Retinal pigment epithelial cell (primary cell): ENCODE measurements around the gene ACAD8.
"Not testable (repeated sequence)": the region's sequence is repeated elsewhere in the genome, so short reads cannot be mapped to it uniquely, and the experiment has no call there.

Experiments used
- DNase-seq: peaks from one replicate; pipeline ENCODE4 v3.0.0-alpha.2; 2010; ENCODE audit warnings: low read depth
- H3K4me3 ChIP-seq: 2 replicates; pipeline ENCODE4 v1.5.1; 2011; ENCODE audit warnings: mild to moderate bottlenecking, low read length, control low read depth, moderate library complexity
- CTCF ChIP-seq: conservative IDR thresholded peaks from 2 replicates; pipeline ENCODE4 v1.5.1; 2011; ENCODE audit warnings: low read depth, low read length, control low read depth, inconsistent platforms

Gene ACAD8

GRCh38 chr11:134275188-134275533 is 21.8 kb downstream of the ACAD8 start:
- TF ChIP-seq CTCF = no peak
- H3K4me3 ChIP-seq = no peak overlapping the region
- no peak for DNase-seq

GRCh38 chr11:134275534-134276395 is 22.4 kb downstream of the ACAD8 start, which contains the start of gene GLB1L3:
Gene GLB1L3 (plus strand): TSS chr11:134276379. CDS start chr11:134276741, 362 bp downstream.
- TF ChIP-seq CTCF = peak; percentile 40
- DNase-seq = no peak
- H3K4me3 ChIP-seq = peak within 1 kb of the TSS; percentile 27

- TF ChIP-seq CTCF = no peak
- DNase-seq = no peak
- peak overlapping the region; percentile 27 for H3K4me3 ChIP-seq
Measured at GRCh38 chr11:134276396-134277182, 23.2 kb downstream of the ACAD8 start.

GRCh38 chr11:134277183-134278001 is 24.0 kb downstream of the ACAD8 start:
- no peak overlapping the region for H3K4me3 ChIP-seq
- TF ChIP-seq CTCF = no peak
- no peak for DNase-seq

- H3K4me3 ChIP-seq = no peak overlapping the region
- no peak for TF ChIP-seq CTCF
- no peak for DNase-seq
Measured at GRCh38 chr11:134278356-134278755, 25.0 kb downstream of the ACAD8 start.

- not testable (repeated sequence) for H3K4me3 ChIP-seq, DNase-seq
Measured at GRCh38 chr11:134281635-134282034, 28.3 kb downstream of the ACAD8 start.
